GM21576 (cell line): ENCODE data around the gene CYP39A1.

Source experiments
- ATAC-seq: cut with Tn5 transposase; IDR thresholded peaks from one replicate; pipeline ENCODE4 v1.9.1; 2021; ENCODE audit warnings: mild to moderate bottlenecking, moderate library complexity; ENCODE audit not compliant: unreplicated experiment

Gene CYP39A1

DNA sequence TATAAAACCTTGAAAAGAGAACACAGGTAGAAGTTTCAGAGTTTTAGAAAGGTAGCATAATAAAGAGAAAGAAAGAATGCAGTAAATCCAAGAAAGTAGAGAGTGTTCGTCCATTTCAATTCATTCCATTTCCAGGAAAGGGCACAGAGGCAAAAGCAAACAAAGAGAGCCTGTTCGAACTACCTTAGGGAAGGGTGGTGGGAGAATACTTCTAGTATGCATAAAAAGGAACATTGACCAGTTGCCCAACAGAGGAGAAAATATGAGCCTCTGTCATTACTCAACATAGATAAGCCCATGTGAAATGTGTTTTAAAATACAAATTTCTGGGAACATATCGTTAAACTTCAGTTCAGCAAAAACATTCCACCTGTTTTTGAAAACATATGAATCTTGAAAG lies 60.6 kb downstream of the CYP39A1 start:
- no peak for ATAC-seq

- ATAC-seq, result no peak
These were observed 61.9 kb downstream of the CYP39A1 start for GRCh38 chr6:46590765-46591164.

DNA sequence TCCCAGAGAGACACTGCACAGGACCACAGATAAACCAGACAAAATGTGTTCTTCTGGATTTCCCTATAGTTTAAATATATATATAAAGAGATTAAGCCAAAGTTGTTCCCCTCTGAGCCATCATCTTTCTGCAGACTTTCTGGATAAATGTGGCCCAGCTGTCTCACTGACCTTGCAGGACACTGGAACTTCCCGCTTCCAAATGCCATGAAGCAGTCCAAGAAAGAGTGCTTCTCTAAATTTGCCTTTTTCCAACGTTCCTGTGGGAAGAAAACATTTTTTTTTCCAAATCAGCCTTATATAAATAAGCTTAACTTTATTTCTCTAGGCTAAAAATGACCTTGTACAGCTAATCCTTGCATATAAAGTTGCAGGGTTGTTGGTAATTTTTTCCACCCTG lies 65.7 kb downstream of the CYP39A1 start:
- ATAC-seq, result no peak

DNA sequence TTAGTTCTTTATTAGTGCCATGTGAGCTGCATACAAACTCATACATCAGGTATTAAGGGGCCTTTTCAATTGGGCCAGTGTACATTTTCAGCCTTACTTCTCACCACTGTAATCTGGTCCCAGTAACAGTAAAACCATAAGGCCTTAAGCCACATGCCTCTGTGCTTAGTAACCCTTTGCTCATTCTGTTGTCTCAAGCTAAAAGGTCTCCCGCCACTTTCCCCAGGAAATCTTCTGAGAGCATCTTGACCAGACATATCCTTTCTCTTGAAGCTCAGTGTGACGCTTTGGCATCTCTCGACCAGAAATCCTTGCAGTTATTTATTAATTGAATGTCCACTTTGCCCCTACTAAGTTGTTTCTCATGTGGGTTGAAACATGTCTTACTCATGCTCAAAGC lies 68.0 kb downstream of the CYP39A1 start:
- ATAC-seq, result no peak

- ATAC-seq, result no peak
These were observed 68.9 kb downstream of the CYP39A1 start for GRCh38 chr6:46583721-46584120.

GRCh38 chr6:46583081-46583480 lies 69.5 kb downstream of the CYP39A1 start:
- no peak for ATAC-seq

DNA sequence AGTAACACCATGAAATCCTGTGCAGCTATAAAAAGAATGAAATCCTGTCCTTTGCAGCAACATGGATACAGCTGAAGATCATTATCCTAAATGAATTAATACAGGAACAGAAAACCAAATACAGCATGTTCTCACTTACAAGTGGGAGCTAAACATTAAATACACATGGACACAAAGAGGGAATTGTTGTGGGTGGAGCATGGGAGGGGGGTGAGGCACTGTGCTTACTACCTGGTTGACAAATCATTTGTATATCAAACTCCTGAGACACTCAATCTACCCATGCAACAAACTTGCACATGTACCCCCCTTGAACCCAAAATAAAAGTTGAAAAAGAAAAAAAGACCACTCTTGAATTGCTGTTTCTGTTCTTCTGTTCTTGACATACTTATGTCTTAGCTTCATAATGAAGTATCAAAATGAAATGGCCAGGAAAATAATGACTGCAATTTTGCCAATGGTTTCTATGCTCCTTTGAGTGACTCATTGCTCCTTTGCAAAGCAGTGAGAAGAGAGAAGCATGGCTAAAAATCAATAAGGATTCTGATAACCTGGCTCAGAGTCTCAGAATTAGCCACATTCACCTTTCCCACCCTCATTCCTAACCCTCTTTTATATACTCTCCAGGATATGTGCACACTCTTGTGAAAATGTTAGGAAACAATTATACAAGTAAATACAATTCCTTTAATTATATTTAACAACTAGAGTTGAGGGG lies 71.0 kb downstream of the CYP39A1 start:
- no peak for ATAC-seq

- no peak for ATAC-seq
These were observed 77.1 kb downstream of the CYP39A1 start for GRCh38 chr6:46575530-46575929.

GRCh38 chr6:46573140-46573539 lies 79.5 kb downstream of the CYP39A1 start:
- ATAC-seq, result no peak

DNA sequence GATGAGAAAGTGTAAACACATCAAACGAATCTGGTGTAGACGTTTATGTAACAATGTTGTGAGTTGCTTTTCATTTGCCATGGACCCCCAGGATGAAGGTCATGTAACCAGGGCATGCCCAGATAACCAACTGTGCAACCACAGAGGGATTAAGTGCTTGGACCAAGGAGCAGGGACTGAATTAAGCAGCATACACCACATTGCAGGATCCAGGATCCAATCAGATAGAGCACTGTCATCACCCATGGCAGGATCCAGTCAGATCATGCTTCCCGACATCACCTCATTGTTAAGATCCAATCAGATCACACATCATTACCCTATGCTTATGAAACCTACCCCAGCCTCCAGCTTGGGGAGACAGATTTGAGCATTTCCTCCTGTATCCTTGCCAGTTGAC lies 87.1 kb downstream of the CYP39A1 start:
- no peak for ATAC-seq

GRCh38 chr6:46563924-46564323 lies 88.7 kb downstream of the CYP39A1 start:
- ATAC-seq, result no peak

DNA sequence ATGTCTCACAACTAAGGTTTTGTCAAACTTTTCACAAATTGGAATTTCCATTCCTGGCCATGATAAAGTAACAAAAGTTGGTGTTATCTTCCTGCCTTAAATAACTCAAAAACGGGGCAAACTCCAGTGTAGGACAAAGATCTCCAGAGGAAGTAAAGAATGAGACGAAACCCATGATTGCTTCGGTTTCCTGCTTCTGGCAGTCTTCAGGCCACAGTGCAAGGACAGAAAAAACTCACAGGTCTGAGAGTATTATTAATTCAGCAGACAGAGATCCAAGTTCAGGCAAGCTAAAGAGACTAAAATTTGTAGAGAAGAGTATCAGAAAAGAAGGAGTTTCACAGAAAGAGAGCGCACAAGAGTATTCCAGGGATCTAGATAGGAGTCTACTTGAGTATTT lies 96.6 kb downstream of the CYP39A1 start:
- ATAC-seq, result no peak

DNA sequence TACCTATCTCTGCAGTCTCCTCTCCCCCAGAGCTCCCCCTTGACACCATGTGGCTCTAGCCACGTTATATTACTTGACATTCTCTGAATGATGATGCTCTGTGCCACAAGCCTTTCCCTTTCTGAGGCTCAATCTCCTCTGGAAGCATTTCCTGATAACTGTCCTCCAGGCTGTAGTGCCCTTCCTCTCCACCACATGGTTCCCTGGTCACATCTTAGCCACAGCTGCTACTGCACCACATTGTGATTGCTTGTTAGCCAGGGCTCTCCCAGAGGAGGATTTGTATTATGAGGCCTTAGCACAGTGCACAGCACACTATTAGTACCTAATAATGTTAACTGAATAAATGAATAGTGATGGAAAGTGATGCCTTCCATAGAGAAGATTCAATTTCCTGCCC lies 97.5 kb downstream of the CYP39A1 start:
- no peak for ATAC-seq

GRCh38 chr6:46549155-46549554 lies 103.5 kb downstream of the CYP39A1 start:
- no peak for ATAC-seq

DNA sequence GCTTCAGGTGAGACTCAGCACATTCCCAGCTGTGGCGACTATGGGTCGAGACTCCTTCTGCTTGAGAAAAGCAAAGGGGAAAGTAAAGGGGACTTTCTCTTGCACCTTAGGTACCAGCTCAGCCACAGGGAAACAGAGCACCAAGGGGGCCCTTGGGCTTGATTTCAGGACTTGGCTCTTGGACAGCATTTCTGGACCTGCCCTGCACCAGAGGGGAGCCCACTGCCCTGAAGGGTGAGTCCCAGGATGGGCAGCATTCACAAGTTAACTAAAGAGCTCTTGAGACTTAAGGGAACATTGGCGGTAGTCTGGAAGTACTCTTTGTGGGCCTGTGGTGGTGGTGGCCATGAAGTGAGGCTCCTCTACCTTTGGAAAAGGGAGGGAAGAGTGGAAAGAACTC lies 111.1 kb downstream of the CYP39A1 start:
- no peak for ATAC-seq

GRCh38 chr6:46539866-46540265 lies 112.8 kb downstream of the CYP39A1 start:
- ATAC-seq, result no peak

GRCh38 chr6:46538800-46539480 lies 113.7 kb downstream of the CYP39A1 start:
- ATAC-seq, result no peak

GRCh38 chr6:46530896-46531295 lies 121.7 kb downstream of the CYP39A1 start:
- no peak for ATAC-seq

DNA sequence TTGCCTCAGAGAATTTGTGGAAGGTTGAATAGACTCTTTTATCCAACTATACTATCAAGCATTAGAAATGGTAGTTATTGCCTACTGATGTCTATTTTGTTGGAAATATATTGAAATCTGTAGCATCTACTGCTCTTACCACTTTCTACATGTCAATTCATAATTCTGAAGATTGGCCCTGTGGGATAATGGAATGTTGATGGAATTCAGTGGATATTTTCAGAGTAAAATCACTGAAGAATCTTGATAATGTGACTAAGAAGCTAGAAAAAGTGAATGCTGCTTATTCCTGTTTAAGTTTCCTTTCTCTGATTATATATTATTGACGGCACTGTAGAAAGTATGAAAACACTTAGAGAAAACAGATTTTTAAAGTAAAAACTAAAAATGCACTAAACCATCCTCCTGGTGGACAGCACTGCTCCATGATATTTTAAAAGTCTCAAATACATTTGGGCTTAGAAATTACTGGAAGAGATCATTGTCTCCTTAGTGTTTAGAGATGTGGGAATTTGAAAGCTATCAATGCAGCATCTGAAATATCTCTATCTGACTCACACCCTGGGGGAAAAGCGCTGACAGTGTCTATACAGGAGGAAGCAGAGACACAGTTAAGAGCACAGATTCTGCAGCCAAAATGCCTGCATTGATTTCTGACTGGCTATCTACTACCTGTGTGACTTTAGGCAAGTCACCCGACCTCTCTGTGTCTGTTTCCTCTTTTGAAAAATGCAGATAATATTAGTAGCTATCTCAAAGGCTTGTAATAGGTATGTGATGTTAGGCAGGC lies 123.5 kb downstream of the CYP39A1 start:
- ATAC-seq, result no peak

GRCh38 chr6:46526607-46527006 lies 126.0 kb downstream of the CYP39A1 start:
- no peak for ATAC-seq

DNA sequence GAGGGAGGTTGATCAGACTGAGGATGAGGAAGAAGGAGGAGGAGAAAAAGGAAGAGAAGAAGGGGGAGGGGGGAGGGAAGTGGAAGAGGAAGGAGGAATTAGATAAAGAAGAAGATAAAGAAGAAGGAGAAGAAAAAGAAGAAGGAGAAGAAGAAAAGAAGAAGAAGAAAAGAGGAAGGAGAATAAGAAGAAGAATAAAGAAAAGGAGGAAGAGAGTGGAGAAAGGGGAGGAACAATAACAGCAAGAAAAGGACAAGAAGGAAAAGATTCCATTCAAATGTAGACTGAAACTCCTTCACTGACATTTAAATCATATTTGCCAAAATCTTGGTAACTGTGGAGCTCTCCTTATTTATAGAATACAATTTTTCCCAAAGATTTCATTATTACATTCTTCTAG lies 127.0 kb downstream of the CYP39A1 start:
- ATAC-seq, result no peak

DNA sequence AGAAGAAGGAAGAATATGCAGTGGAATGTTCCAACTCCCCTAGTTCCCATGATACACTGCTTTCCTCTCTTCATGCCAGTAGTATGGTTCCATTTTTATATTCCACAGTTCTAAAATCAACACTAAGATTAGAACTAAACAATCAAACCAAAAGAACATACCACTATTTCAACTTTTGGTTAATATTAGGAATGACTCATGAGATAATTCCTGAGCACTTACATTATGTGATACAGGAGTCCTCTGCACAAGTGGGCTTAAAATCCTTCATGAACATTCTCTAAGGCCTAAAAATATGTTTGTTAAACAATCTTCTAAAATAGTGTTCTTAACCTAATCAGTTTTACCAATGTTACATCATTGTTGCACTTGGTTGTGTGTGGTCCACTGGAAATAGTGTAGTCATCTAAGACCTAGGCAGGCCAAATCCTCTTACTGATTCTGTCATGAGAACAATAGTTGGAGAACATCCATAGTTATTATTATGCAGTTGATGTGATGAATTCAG lies 131.1 kb downstream of the CYP39A1 start:
- no peak for ATAC-seq
